ACC112 (cell line): ENCODE data around the gene TLCD5.

Experiments used
- H2AFZ ChIP-seq: fragments of 200-600 bp; sonication (generic); one replicate; pipeline ENCODE4 v1.6.0; 2017; ENCODE audit warnings: antibody characterized with exemption, low read length; ENCODE audit not compliant: unreplicated experiment
- H3K27ac ChIP-seq: fragments of 200-600 bp; sonication (generic); 2 replicates; pipeline ENCODE4 v1.5.1; 2014; ENCODE audit warnings: low read depth, mild to moderate bottlenecking, antibody characterized with exemption, low read length, moderate library complexity
- H3K27me3 ChIP-seq: fragments of 200-600 bp; sonication (generic); 2 replicates; pipeline ENCODE4 v1.6.1; 2014; ENCODE audit warnings: mild to moderate bottlenecking, antibody characterized with exemption, low read length, moderate library complexity, mixed read lengths; ENCODE audit not compliant: insufficient read depth
- H3K36me3 ChIP-seq: fragments of 200-600 bp; sonication (generic); 2 replicates; pipeline ENCODE4 v1.6.1; 2016; ENCODE audit warnings: mild to moderate bottlenecking, antibody characterized with exemption, low read length, moderate library complexity, mixed read lengths; ENCODE audit not compliant: insufficient read depth
- H3K4me1 ChIP-seq: fragments of 200-600 bp; sonication (generic); one replicate; pipeline ENCODE4 v1.6.1; 2016; ENCODE audit warnings: low read length, mixed read lengths; ENCODE audit not compliant: insufficient read depth, unreplicated experiment, control insufficient read depth
- H3K4me3 ChIP-seq: fragments of 200-600 bp; sonication (generic); 2 replicates; pipeline ENCODE4 v1.5.1; 2014; ENCODE audit warnings: mild to moderate bottlenecking, low read depth, low read length
- H3K79me2 ChIP-seq: fragments of 200-600 bp; sonication (generic); one replicate; pipeline ENCODE4 v1.6.0; 2016; ENCODE audit warnings: low read length; ENCODE audit not compliant: control insufficient read depth, unreplicated experiment, insufficient read depth

The TLCD5 gene

GRCh38 chr11:120293038-120293800 is 31.9 kb upstream of the TLCD5 start:
- Histone ChIP-seq H3K27ac (no peak overlapping the region), H3K4me3 (no peak overlapping the region), H3K79me2 (no peaks in the 10 kb centered on the region), H3K27me3 (peaks cover 90% of the 10 kb centered on the region), H3K36me3 (no peaks in the 10 kb centered on the region), H2AFZ (no peak overlapping the region), H3K4me1 (no peaks in the 10 kb centered on the region)

- Histone ChIP-seq H2AFZ (no peak overlapping the region), H3K4me3 (no peak overlapping the region), H3K27me3 (peaks cover 91% of the 10 kb centered on the region), H3K4me1 (no peaks in the 10 kb centered on the region), H3K36me3 (no peaks in the 10 kb centered on the region), H3K79me2 (no peaks in the 10 kb centered on the region), H3K27ac (no peak overlapping the region)
Measured at GRCh38 chr11:120294096-120294495, 31.0 kb upstream of the TLCD5 start.

- H3K36me3 ChIP-seq = no peaks in the 10 kb centered on the region
- H3K27me3 ChIP-seq = peaks cover 91% of the 10 kb centered on the region
- no peak overlapping the region for H2AFZ ChIP-seq
- H3K27ac ChIP-seq = no peak overlapping the region
- no peaks in the 10 kb centered on the region for H3K79me2 ChIP-seq
- H3K4me1 ChIP-seq = no peaks in the 10 kb centered on the region
- no peak overlapping the region for H3K4me3 ChIP-seq
Measured at GRCh38 chr11:120295099-120295498, 30.0 kb upstream of the TLCD5 start.

GRCh38 chr11:120296554-120296953 is 28.5 kb upstream of the TLCD5 start:
- H3K79me2 ChIP-seq = no peaks in the 10 kb centered on the region
- H3K27me3 ChIP-seq = peaks cover 82% of the 10 kb centered on the region
- H2AFZ ChIP-seq = no peak overlapping the region
- no peaks in the 10 kb centered on the region for H3K4me1 ChIP-seq
- H3K27ac ChIP-seq = no peak overlapping the region
- no peaks in the 10 kb centered on the region for H3K36me3 ChIP-seq
- no peak overlapping the region for H3K4me3 ChIP-seq

GRCh38 chr11:120298461-120298860 is 26.6 kb upstream of the TLCD5 start:
- H3K36me3 ChIP-seq = no peaks in the 10 kb centered on the region
- no peak overlapping the region for H3K27ac ChIP-seq
- peaks cover 64% of the 10 kb centered on the region for H3K27me3 ChIP-seq
- H3K79me2 ChIP-seq = no peaks in the 10 kb centered on the region
- no peaks in the 10 kb centered on the region for H3K4me1 ChIP-seq
- H3K4me3 ChIP-seq = no peak overlapping the region
- H2AFZ ChIP-seq = no peak overlapping the region

GRCh38 chr11:120302001-120302805 is 22.9 kb upstream of the TLCD5 start:
- Histone ChIP-seq H3K79me2 (no peaks in the 10 kb centered on the region), H3K4me1 (peaks cover 11% of the 10 kb centered on the region), H3K27ac (no peak overlapping the region), H2AFZ (no peak overlapping the region), H3K4me3 (no peak overlapping the region), H3K27me3 (peaks cover 28% of the 10 kb centered on the region), H3K36me3 (no peaks in the 10 kb centered on the region)

GRCh38 chr11:120303004-120303637 is 22.0 kb upstream of the TLCD5 start:
- H3K79me2 ChIP-seq = no peaks in the 10 kb centered on the region
- H3K27ac ChIP-seq = no peak overlapping the region
- H2AFZ ChIP-seq = no peak overlapping the region
- no peak overlapping the region for H3K4me3 ChIP-seq
- peaks cover 11% of the 10 kb centered on the region for H3K4me1 ChIP-seq
- H3K36me3 ChIP-seq = no peaks in the 10 kb centered on the region
- H3K27me3 ChIP-seq = peaks cover 22% of the 10 kb centered on the region

GRCh38 chr11:120304526-120304925 is 20.6 kb upstream of the TLCD5 start:
- no peak overlapping the region for H3K27ac ChIP-seq
- no peak overlapping the region for H2AFZ ChIP-seq
- peaks cover 11% of the 10 kb centered on the region for H3K4me1 ChIP-seq
- H3K79me2 ChIP-seq = no peaks in the 10 kb centered on the region
- peaks cover 8% of the 10 kb centered on the region; the same call in 1 of the 2 replicates for H3K27me3 ChIP-seq
- no peaks in the 10 kb centered on the region for H3K36me3 ChIP-seq
- H3K4me3 ChIP-seq = no peak overlapping the region

GRCh38 chr11:120305286-120305685 is 19.8 kb upstream of the TLCD5 start:
- no peak overlapping the region for H2AFZ ChIP-seq
- H3K79me2 ChIP-seq = no peaks in the 10 kb centered on the region
- H3K27ac ChIP-seq = no peak overlapping the region
- H3K4me3 ChIP-seq = no peak overlapping the region
- peaks cover 6% of the 10 kb centered on the region; the same call in 1 of the 2 replicates for H3K27me3 ChIP-seq
- no peaks in the 10 kb centered on the region for H3K36me3 ChIP-seq
- H3K4me1 ChIP-seq = peaks cover 11% of the 10 kb centered on the region

GRCh38 chr11:120306519-120307242 is 18.4 kb upstream of the TLCD5 start:
- no peak overlapping the region for H3K4me3 ChIP-seq
- H3K4me1 ChIP-seq = peaks cover 11% of the 10 kb centered on the region
- peaks cover 13% of the 10 kb centered on the region for H3K27me3 ChIP-seq
- no peaks in the 10 kb centered on the region for H3K79me2 ChIP-seq
- H3K36me3 ChIP-seq = no peaks in the 10 kb centered on the region
- H2AFZ ChIP-seq = no peak overlapping the region
- H3K27ac ChIP-seq = no peak overlapping the region
